AG10803 (cell line): ENCODE data around the gene NQO1.

ENCODE experiments used
- DNase-seq: peaks from one replicate; pipeline ENCODE4 v3.0.0; 2010; ENCODE audit warnings: low read depth
- H3K4me3 ChIP-seq: 2 replicates; pipeline ENCODE4 v1.5.1; 2011; ENCODE audit warnings: mild to moderate bottlenecking, low read length, control low read depth
- CTCF ChIP-seq: conservative IDR thresholded peaks from 2 replicates; pipeline ENCODE4 v1.5.1; 2011; ENCODE audit warnings: mild to moderate bottlenecking, low read length, control low read depth, inconsistent platforms

The NQO1 gene

GRCh38 chr16:69717066-69717465, 9.3 kb downstream of the NQO1 start:
- TF ChIP-seq CTCF = no peak
- DNase-seq = no peak
- H3K4me3 ChIP-seq = no peak overlapping the region

GRCh38 chr16:69712914-69713581, 13.3 kb downstream of the NQO1 start:
- no peak for DNase-seq
- H3K4me3 ChIP-seq = no peak overlapping the region
- no peak for TF ChIP-seq CTCF

GRCh38 chr16:69712277-69712676, 14.1 kb downstream of the NQO1 start:
- H3K4me3 ChIP-seq = no peak overlapping the region
- no peak for DNase-seq
- TF ChIP-seq CTCF = no peak

GRCh38 chr16:69711115-69711740, 15.1 kb downstream of the NQO1 start:
- no peak overlapping the region for H3K4me3 ChIP-seq
- TF ChIP-seq CTCF = no peak
- DNase-seq = no peak

GRCh38 chr16:69709456-69710084, 16.8 kb downstream of the NQO1 start:
- H3K4me3 ChIP-seq = no peak overlapping the region
- peak; percentile 75 for DNase-seq
- TF ChIP-seq CTCF = peak; percentile 67

GRCh38 chr16:69707920-69708683, 18.3 kb downstream of the NQO1 start:
- no peak for DNase-seq
- TF ChIP-seq CTCF = no peak
- H3K4me3 ChIP-seq = no peak overlapping the region
